GM03348 (cell line): ENCODE data around the gene CIITA.
A peak's percentile ranks its signal among the peaks of the same experiment; 100 is the strongest.

Source experiments
- DNase-seq: peaks from one replicate; pipeline ENCODE4 v3.0.0; 2012; ENCODE audit warnings: low spot score

The CIITA gene

DNA sequence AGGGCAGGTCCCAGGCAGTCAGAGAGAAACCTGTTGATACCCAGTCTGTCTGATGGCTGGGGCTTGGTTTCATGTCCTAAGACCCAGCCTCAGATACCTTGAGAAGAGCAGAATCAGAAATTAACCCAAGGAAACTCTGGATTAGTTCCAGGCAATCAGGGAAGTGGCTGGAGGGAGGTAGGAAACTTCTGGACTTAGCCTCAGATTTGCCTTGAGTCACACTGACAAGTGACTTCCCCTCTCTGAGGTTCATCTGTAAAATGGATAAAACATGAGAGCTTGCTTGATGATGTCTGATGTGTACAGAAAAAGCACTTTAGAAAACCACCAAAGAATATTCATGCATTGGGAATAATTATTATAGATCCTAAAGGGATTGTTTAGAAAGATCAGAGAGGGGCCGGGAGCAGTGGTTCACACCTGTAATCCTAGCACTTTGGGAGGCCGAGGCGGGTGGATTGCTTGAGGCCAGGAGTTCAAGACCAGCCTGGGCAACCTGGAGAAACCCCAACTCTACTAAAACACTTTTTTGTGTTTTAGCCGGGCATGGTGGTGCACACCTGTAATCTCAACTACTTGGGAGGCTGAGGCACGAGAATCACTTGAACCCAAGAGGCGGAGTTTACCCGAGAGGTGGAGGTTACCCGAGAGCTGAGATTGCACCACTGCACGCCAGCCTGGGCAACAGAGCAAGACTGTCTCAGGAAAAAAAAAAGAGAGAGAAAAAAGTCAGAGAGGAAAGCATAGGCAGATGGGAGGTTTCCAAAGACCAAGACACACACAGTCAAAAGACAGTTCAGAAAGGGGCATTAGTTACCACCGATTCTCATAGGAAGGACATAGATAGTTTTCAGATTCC lies 3.8 kb downstream of the CIITA start:
- no peak for DNase-seq

DNA sequence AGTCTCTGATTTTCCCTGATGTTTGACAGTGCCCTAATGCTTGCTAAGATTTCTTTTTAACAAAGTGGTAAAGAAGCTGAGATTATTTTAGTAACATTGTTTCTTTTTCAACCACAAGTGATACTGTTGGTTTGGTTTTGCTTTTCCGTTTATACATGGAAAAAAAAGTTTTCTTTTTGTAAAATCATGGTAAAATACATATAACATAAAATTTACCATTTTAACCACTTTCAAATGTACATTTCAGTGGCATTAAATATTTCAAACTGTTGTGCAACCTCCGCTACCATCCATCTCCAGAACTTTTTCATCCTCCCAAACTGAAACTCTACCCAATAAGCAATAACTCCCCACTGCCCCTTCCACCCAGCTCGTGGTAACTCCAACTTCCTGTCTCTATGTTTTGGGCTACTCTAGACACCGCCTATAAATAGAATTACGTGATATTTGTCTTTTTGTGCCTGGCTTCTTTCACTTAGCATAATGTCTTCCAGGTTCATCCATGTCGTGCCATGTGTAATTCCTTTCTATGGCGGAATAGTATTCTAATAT lies 4.6 kb downstream of the CIITA start:
- no peak for DNase-seq

DNA sequence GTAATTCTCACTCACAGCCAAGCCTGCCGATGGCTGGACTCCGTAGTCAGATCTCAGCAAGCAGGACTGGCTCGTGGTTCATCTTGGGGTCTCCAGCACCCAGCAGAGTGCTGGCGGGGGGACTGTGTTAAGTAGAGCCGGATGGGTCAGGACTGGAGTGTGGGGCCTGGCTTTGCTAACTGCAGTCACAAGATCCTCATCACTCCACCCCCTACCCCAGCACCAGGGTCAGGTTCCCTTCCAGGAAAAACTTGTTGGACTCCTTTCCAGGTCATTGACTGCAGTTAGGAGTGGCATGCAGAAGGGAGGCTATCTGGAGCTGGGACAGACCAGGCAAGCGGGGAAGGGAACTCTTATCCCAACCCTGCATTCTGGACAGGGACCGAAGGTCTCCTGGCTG lies 6.0 kb downstream of the CIITA start:
- DNase-seq, result no peak

DNA sequence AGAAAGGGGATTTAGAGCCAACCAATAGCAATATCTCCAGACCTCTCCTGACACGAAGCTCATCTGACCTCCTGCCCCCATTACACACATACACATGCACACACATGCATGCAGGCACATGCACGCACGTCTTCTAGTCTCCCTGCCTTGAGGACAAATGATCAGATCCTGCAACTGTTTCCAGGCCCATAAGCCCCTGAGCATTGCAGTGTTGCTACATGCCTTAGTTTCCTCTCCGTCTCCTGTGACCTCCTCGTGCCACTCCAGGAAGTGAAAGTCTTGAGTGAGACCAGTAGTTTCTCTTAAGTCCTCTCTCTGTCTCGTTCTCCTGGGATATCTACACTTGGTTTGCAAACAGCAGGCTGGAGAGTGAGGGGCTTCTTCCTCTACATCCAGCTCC lies 8.2 kb downstream of the CIITA start:
- DNase-seq, result no peak

DNA sequence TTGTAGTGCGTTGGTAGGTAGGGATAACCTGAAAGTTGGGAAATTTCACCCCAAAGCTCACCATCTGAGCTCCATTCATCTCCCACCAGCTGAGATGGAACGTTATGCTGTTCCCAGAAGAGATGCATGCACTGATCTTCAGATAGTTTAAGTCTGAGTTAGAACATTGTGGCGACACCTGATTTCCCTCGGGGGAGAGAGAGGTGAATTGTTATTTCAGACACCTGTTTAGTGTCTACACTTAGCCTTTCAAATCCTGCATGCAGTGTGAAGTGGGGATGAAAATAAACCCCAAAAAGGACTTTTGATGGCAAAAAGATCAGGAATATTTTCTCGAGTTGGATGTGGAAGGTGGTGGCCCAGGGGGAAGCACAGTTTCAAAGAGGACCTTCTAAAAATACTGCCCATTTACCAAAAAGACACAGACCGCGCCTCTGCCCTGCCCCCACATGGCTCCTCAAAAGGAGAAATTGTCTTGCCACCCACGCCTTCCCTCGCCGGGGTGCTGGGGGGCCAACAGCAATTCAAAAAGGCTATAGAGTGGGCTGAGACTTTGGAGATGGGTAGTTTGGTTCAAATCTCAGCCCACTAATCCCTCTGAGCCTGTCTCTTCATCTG lies 11.4 kb downstream of the CIITA start:
- no peak for DNase-seq

DNA sequence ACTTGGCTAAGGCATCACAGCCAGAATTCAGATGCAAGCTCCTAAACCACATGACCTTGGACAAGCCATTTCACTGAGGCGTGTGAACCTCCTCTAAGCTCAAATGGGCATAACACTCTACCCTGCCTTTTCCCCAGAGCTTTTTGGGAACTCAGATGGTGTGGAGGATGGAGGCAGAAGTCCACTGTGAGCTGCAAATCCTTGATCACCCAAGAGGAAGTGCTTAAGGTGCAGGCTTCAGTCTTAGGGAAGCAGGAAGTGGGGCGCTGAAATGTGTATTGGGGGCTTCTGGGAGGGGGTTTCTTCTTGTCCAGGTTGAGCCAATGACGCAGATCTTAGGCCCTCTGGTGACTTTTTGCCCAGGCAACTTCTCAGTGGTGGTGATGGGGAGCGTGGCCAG lies 12.9 kb downstream of the CIITA start:
- no peak for DNase-seq

DNA sequence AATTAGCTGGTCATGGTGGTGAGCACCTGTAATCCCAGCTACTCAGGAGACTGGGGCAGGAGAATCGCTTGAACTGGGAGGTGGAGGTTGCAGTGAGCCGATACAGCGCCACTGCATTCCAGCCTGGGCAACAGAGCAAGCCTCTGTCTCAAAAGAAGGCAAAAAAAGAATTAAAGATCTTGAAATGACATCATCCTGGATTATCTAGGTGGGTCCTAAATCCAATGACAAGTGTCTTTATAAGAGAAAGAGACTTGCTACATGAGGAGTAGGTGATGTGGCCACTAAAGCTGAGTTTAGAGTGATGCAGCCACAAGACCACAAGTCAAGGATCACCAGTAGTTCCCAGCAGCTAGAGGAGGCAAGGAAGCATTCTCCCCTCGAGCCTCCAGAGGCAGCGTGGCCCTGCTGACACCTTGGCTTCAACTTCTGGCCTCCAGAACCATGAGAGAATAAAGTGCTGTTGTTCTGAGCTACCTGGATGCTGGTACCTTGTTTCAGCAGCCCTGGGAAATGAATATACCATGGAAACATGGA lies 15.8 kb downstream of the CIITA start:
- DNase-seq, result no peak

DNA sequence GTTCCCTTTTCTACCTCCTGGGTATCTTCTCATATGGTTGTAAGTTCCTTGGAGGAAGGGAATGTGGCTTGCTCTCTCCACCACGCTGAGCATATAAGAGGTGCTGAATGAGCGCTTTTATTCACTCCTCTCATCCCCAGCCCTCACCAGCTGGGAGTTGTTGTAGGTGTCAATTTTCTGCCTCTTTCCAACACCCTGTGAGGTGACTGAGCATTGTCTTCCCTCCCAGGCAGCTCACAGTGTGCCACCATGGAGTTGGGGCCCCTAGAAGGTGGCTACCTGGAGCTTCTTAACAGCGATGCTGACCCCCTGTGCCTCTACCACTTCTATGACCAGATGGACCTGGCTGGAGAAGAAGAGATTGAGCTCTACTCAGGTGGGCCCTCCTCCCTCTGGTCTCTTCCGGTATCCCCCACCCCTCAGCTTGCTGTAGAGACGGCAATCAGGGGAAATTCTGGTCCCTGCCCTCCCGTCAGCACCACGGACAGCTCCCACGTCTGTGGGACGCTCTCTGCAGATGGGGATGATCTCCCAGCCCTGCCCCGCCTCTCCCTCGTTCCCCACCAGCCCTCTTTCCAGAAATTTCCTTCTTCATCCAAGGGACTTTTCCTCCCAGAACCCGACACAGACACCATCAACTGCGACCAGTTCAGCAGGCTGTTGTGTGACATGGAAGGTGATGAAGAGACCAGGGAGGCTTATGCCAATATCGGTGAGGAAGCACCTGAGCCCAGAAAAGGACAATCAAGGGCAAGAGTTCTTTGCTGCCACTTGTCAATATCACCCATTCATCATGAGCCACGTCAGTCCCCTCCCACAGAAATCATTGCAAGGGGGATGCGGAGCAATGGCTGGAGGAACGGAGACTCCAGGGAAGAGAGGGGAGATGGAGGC lies 18.3 kb downstream of the CIITA start:
- DNase-seq, result peak; percentile 79

DNA sequence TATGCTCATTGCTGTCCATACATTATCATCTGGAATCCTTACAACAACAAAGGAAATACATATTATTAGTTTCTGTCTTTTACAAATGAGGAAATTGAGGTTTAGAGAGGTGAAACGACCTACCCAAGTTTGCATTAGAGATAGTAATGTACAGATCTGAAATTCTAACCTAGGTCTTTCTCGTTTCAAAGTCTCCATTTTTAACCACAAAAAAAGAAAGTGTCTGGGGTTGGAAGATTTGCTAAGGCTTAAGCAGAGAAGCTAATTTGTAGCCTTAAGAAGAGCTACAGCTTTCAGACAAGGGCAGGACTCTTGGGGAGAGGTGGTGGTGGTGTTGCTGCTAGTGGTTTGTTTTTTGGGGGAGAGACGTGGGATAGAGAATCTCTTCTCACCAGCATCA lies 19.2 kb downstream of the CIITA start:
- DNase-seq, result no peak

DNA sequence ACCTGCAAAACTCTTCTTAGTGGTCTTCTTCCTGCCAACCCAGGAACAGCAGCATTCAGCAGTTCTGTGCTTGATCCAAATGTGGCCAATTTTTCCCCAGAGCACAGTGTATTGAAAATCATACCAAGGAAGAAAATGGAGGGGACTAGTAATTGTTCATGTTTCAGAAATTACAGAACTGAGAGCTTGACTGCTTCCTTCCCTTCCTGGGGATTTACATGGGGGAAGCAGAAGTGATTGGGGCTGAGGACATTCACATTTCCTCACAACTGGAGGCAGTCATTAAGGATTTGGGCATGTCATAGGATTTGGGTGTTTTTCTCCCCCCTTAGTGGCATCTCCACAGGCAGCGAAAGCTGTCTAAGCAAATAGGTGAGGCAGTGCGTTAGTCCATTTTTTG lies 19.7 kb downstream of the CIITA start:
- DNase-seq, result no peak

DNA sequence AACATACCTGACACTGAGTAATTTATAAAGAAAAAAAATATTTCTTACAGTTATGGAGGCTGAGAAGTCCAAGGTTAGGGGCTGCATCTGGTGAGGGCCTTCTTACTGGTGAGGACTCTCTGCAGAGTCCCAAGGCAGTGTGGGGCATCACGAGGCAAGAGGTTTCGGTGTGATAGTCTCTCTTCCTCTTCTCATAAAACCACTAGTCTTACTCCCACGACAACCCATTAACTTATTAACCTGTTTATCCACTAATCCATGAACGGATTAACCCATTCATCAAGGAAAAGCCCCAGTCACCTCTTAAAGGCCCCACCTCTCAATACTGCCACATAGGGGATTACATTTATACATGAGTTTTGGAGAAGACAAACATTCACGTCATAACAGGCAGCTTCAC lies 20.1 kb downstream of the CIITA start:
- DNase-seq, result no peak

DNA sequence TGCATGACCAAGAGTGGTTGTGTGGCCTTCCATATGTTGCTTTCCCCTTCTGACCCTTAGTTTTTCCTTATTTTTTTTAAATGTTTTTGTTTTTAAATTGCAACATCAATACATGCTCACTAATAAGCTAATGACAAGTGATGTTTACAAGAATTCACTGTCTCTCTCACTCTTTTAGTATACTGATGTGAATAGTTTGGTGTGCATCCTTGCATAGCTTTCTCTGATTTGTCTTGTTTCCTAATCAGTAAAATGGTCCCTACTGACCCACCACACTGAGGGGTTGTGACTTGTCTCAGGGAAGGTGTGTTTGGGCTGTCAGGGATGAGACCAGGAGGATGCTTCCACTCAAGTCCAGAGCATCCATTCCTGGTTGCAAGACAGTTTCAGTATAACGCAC lies 26.0 kb downstream of the CIITA start:
- DNase-seq, result no peak

DNA sequence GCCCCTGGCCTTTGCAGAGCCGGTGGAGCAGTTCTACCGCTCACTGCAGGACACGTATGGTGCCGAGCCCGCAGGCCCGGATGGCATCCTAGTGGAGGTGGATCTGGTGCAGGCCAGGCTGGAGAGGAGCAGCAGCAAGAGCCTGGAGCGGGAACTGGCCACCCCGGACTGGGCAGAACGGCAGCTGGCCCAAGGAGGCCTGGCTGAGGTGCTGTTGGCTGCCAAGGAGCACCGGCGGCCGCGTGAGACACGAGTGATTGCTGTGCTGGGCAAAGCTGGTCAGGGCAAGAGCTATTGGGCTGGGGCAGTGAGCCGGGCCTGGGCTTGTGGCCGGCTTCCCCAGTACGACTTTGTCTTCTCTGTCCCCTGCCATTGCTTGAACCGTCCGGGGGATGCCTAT lies 29.5 kb downstream of the CIITA start:
- no peak for DNase-seq

DNA sequence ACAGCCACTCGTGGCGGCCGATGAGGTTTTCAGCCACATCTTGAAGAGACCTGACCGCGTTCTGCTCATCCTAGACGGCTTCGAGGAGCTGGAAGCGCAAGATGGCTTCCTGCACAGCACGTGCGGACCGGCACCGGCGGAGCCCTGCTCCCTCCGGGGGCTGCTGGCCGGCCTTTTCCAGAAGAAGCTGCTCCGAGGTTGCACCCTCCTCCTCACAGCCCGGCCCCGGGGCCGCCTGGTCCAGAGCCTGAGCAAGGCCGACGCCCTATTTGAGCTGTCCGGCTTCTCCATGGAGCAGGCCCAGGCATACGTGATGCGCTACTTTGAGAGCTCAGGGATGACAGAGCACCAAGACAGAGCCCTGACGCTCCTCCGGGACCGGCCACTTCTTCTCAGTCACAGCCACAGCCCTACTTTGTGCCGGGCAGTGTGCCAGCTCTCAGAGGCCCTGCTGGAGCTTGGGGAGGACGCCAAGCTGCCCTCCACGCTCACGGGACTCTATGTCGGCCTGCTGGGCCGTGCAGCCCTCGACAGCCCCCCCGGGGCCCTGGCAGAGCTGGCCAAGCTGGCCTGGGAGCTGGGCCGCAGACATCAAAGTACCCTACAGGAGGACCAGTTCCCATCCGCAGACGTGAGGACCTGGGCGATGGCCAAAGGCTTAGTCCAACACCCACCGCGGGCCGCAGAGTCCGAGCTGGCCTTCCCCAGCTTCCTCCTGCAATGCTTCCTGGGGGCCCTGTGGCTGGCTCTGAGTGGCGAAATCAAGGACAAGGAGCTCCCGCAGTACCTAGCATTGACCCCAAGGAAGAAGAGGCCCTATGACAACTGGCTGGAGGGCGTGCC lies 30.1 kb downstream of the CIITA start:
- no peak for DNase-seq

DNA sequence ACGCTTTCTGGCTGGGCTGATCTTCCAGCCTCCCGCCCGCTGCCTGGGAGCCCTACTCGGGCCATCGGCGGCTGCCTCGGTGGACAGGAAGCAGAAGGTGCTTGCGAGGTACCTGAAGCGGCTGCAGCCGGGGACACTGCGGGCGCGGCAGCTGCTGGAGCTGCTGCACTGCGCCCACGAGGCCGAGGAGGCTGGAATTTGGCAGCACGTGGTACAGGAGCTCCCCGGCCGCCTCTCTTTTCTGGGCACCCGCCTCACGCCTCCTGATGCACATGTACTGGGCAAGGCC lies 30.7 kb downstream of the CIITA start:
- DNase-seq, result no peak

DNA sequence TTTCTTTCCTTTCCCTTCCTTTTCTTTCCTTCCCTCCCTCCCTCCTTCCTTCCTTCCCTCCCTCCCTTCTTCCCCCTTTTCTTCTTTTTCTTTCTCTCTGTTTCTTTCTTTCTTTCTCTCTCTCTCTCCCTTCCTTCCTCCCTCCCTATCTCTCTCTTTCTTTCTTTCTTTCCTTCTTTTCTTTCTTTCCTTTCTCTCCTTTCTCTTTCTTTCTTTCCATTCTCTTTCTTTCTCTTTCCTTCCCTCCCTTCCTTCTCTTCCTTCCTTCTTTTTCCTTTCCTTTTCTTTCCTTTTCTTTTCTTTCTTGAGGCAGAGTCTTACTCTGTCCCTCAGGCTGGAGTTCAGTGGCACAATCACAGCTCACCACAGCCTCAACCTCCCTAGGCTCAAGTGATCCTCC lies 34.3 kb downstream of the CIITA start:
- no peak for DNase-seq

DNA sequence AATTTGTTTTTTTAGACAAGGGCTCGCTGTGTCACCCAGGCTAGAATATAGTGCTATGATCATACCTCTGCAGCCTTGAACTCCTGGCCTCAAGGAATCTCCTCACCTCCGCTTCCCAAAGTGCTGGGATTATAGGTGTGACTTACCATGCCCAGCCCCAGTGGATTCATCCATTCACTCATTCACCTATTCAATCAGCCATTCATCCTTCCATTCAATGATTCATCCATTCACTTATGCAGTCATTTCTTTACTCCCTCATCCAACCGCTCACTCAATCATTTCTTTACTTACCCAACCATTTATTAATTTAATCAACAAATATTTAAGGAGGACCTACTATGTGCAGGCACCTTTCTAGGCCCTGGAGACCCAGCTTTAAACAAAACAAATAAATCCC lies 39.5 kb downstream of the CIITA start:
- DNase-seq, result no peak

DNA sequence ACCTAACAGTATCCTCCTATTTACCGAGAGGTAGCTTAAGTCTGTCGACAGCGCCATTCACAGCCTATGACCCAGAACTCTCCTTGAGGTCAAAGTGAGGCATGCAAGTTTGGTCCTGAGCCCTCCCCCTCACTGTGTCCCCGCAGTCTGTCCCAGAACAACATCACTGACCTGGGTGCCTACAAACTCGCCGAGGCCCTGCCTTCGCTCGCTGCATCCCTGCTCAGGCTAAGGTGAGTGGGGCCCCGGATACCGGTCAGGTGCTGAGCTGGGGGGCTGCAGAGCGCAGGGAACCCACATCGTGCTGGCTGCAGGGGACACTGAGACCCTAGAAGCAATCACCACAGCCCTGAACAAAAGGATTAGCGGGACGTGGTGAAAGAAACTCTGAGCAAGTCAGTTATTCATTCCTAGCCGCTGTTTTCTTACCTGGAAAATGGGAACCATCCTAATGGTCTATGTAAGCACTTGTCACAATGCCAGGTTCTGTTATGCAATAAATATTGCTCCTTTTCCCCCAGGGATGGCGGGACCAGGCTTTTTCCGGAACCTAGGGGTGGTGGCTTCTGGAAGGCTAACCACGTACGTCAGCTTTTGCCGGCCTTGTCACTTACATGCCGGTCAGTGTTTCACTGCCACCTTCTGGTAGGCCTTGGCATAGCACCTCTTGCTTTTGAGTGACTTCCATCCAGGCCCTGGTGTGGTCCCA lies 41.4 kb downstream of the CIITA start:
- peak; percentile 93 for DNase-seq

DNA sequence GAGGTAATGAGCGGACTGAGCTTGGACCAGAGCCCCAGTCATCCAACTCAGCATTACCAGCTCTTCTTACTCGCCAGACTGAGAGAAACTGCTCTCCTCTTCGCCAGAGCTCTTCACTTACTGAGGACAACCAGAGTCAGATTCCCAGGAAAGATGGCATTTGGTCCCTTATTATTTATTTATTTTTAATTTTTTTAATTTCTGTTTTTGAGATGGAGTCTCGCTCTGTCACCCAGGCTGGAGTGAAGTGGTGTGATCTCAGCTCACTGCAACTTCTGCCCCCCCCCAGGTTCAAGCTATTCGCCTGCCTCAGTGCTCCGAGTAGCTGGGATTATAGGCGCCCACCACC lies 42.0 kb downstream of the CIITA start:
- DNase-seq, result no peak

DNA sequence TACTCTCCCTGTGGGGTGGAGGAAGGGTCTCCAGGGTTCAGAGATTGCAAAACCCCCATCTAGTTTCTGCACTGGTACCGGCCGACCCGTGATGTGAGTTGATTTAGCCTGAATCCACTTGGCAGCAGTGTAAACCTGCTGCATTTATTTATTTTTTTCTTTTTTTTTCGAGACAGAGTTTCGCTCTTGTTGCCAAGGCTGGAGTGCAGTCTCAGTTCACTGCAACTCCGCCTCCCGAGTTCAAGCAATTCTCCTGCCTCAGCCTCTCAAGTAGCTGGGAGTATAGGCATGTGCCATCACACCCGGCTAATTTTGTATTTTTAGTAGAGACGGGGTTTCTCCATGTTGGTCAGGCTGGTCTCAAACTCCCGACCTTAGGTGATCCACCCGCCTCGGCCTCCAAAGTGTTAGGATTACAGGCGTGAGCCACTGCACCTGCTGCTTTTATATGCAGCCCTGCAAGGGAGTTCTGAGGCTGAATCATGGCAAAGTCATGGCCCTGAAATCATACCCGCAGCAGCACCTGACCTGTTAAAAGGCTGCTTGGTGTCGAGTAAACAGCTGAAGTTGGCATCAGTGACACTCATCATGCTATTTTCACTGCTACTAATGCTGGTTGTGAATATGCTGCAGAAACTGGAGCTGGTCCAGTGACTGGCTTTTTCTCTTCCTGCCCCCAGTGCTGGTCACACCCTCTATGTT lies 43.9 kb downstream of the CIITA start:
- DNase-seq, result no peak
